ENCODE results near the gene MDN1.
"Not testable (repeated sequence)": the region's sequence is repeated elsewhere in the genome, so short reads cannot be mapped to it uniquely, and the experiment has no call there.

Gene MDN1

GRCh38 chr6:89640804-89641203 lies 178.8 kb downstream of the MDN1 start:
- in situ Hi-C loops (cut with HindIII; ENCODE audit: low pct_ligation_motif_present, low pct_unique_long_range_greater_than_20kb, low sequenced_read_pairs) = no loop called here
- DNase-seq = no peak

- in situ Hi-C loops (cut with HindIII; ENCODE audit: low pct_ligation_motif_present, low pct_unique_long_range_greater_than_20kb, low sequenced_read_pairs) = no loop called here
- peak; percentile 90 for DNase-seq
Observed at GRCh38 chr6:89638320-89639195, 181.0 kb downstream of the MDN1 start, which contains the start of gene LYRM2. Gene LYRM2, minus strand, starts transcription at chr6:89638747. Its CDS starts 31 bp downstream, at chr6:89638716.

GRCh38 chr6:89637960-89638319 lies 181.7 kb downstream of the MDN1 start:
- DNase-seq = no peak
- in situ Hi-C loops (cut with HindIII; ENCODE audit: low pct_ligation_motif_present, low pct_unique_long_range_greater_than_20kb, low sequenced_read_pairs) = no loop called here

GRCh38 chr6:89636412-89636811 lies 183.2 kb downstream of the MDN1 start:
- DNase-seq; in situ Hi-C loops (cut with HindIII; ENCODE audit: low pct_ligation_motif_present, low pct_unique_long_range_greater_than_20kb, low sequenced_read_pairs): not testable (repeated sequence)

- in situ Hi-C loops (cut with HindIII; ENCODE audit: low pct_ligation_motif_present, low pct_unique_long_range_greater_than_20kb, low sequenced_read_pairs) = no loop called here
- DNase-seq = no peak
Observed at GRCh38 chr6:89630488-89630887, 189.1 kb downstream of the MDN1 start.

- DNase-seq = no peak
- in situ Hi-C loops (cut with HindIII; ENCODE audit: low pct_ligation_motif_present, low pct_unique_long_range_greater_than_20kb, low sequenced_read_pairs) = no loop called here
Observed at GRCh38 chr6:89623749-89624148, 195.8 kb downstream of the MDN1 start.

GRCh38 chr6:89619567-89619966 lies 200.0 kb downstream of the MDN1 start:
- in situ Hi-C loops (cut with HindIII; ENCODE audit: low pct_ligation_motif_present, low pct_unique_long_range_greater_than_20kb, low sequenced_read_pairs) = no loop called here
- DNase-seq = no peak

GRCh38 chr6:89618026-89618425 lies 201.6 kb downstream of the MDN1 start:
- no peak for DNase-seq
- in situ Hi-C loops (cut with HindIII; ENCODE audit: low pct_ligation_motif_present, low pct_unique_long_range_greater_than_20kb, low sequenced_read_pairs) = no loop called here

- DNase-seq = no peak
Observed at GRCh38 chr6:89616531-89616930, 203.1 kb downstream of the MDN1 start.

GRCh38 chr6:89615882-89616281 lies 203.7 kb downstream of the MDN1 start:
- in situ Hi-C loops (cut with HindIII; ENCODE audit: low pct_ligation_motif_present, low pct_unique_long_range_greater_than_20kb, low sequenced_read_pairs) = no loop called here
- no peak for DNase-seq

More at GRCh38 chr6:89616531-89616930, 203.1 kb downstream of the MDN1 start:
- in situ Hi-C loops (cut with HindIII; ENCODE audit: low pct_ligation_motif_present, low pct_unique_long_range_greater_than_20kb, low sequenced_read_pairs) = no loop called here

- no peak for DNase-seq
- in situ Hi-C loops (cut with HindIII; ENCODE audit: low pct_ligation_motif_present, low pct_unique_long_range_greater_than_20kb, low sequenced_read_pairs) = no loop called here
Observed at GRCh38 chr6:89613790-89614189, 205.8 kb downstream of the MDN1 start.

GRCh38 chr6:89612121-89612520 lies 207.5 kb downstream of the MDN1 start:
- no peak for DNase-seq
- in situ Hi-C loops (cut with HindIII; ENCODE audit: low pct_ligation_motif_present, low pct_unique_long_range_greater_than_20kb, low sequenced_read_pairs) = no loop called here

GRCh38 chr6:89611666-89612065 lies 207.9 kb downstream of the MDN1 start:
- peak; percentile 2 for DNase-seq
- in situ Hi-C loops (cut with HindIII; ENCODE audit: low pct_ligation_motif_present, low pct_unique_long_range_greater_than_20kb, low sequenced_read_pairs) = no loop called here

- in situ Hi-C loops (cut with HindIII; ENCODE audit: low pct_ligation_motif_present, low pct_unique_long_range_greater_than_20kb, low sequenced_read_pairs) = no loop called here
- peak; percentile 12 for DNase-seq
Observed at GRCh38 chr6:89610149-89610642, 209.4 kb downstream of the MDN1 start.

GRCh38 chr6:89605861-89606260 lies 213.7 kb downstream of the MDN1 start:
- in situ Hi-C loops (cut with HindIII; ENCODE audit: low pct_ligation_motif_present, low pct_unique_long_range_greater_than_20kb, low sequenced_read_pairs) = no loop called here

GRCh38 chr6:89604653-89605052 lies 214.9 kb downstream of the MDN1 start:
- DNase-seq = no peak
- in situ Hi-C loops (cut with HindIII; ENCODE audit: low pct_ligation_motif_present, low pct_unique_long_range_greater_than_20kb, low sequenced_read_pairs) = no loop called here

More at GRCh38 chr6:89605861-89606260, 213.7 kb downstream of the MDN1 start:
- DNase-seq = no peak

- in situ Hi-C loops (cut with HindIII; ENCODE audit: low pct_ligation_motif_present, low pct_unique_long_range_greater_than_20kb, low sequenced_read_pairs) = no loop called here
- no peak for DNase-seq
Observed at GRCh38 chr6:89602166-89602565, 217.4 kb downstream of the MDN1 start.

GRCh38 chr6:89599727-89600126 lies 219.9 kb downstream of the MDN1 start:
- no peak for DNase-seq
- in situ Hi-C loops (cut with HindIII; ENCODE audit: low pct_ligation_motif_present, low pct_unique_long_range_greater_than_20kb, low sequenced_read_pairs) = no loop called here

GRCh38 chr6:89597988-89598387 lies 221.6 kb downstream of the MDN1 start:
- in situ Hi-C loops (cut with HindIII; ENCODE audit: low pct_ligation_motif_present, low pct_unique_long_range_greater_than_20kb, low sequenced_read_pairs) = no loop called here
- peak; percentile 55 for DNase-seq

GRCh38 chr6:89597372-89597771 lies 222.2 kb downstream of the MDN1 start:
- DNase-seq = no peak
- in situ Hi-C loops (cut with HindIII; ENCODE audit: low pct_ligation_motif_present, low pct_unique_long_range_greater_than_20kb, low sequenced_read_pairs) = no loop called here

Measured in ACHN (cell line).